HG02870 (cell line): ENCODE results near the gene KDM4B.

Experiments
- ATAC-seq: cut with Tn5 transposase; IDR thresholded peaks from one replicate; pipeline ENCODE4 v1.9.1; 2021; ENCODE audit warnings: mild to moderate bottlenecking, moderate library complexity; ENCODE audit not compliant: unreplicated experiment

Gene KDM4B

GRCh38 chr19:5066768-5067167 lies 97.9 kb downstream of the KDM4B start:
- no peak for ATAC-seq

- no peak for ATAC-seq
Observed at GRCh38 chr19:5067678-5068077, 98.8 kb downstream of the KDM4B start.

- ATAC-seq: no peak
Observed at GRCh38 chr19:5068233-5069072, 99.5 kb downstream of the KDM4B start.

GRCh38 chr19:5070331-5070730 lies 101.4 kb downstream of the KDM4B start:
- no peak for ATAC-seq

GRCh38 chr19:5070930-5071329 lies 102.0 kb downstream of the KDM4B start:
- no peak for ATAC-seq

- no peak for ATAC-seq
Observed at GRCh38 chr19:5071579-5071978, 102.7 kb downstream of the KDM4B start.

- ATAC-seq: no peak
Observed at GRCh38 chr19:5072115-5072514, 103.2 kb downstream of the KDM4B start.

- ATAC-seq: no peak
Observed at GRCh38 chr19:5073153-5073844, 104.4 kb downstream of the KDM4B start.

- no peak for ATAC-seq
Observed at GRCh38 chr19:5074407-5074806, 105.5 kb downstream of the KDM4B start.

GRCh38 chr19:5074830-5075394 lies 106.0 kb downstream of the KDM4B start:
- no peak for ATAC-seq

- no peak for ATAC-seq
Observed at GRCh38 chr19:5075597-5075996, 106.7 kb downstream of the KDM4B start.

GRCh38 chr19:5076440-5077208 lies 107.7 kb downstream of the KDM4B start:
- no peak for ATAC-seq

- no peak for ATAC-seq
Observed at GRCh38 chr19:5077209-5077515, 108.2 kb downstream of the KDM4B start.

- ATAC-seq: no peak
Observed at GRCh38 chr19:5078182-5078581, 109.3 kb downstream of the KDM4B start.

- no peak for ATAC-seq
Observed at GRCh38 chr19:5078666-5079065, 109.8 kb downstream of the KDM4B start.

GRCh38 chr19:5079071-5079774 lies 110.3 kb downstream of the KDM4B start:
- no peak for ATAC-seq

GRCh38 chr19:5080030-5080654 lies 111.2 kb downstream of the KDM4B start:
- ATAC-seq: no peak

- no peak for ATAC-seq
Observed at GRCh38 chr19:5080809-5081208, 111.9 kb downstream of the KDM4B start.

GRCh38 chr19:5081443-5082161 lies 112.7 kb downstream of the KDM4B start:
- no peak for ATAC-seq

- ATAC-seq: no peak
Observed at GRCh38 chr19:5083547-5083965, 114.6 kb downstream of the KDM4B start.
